NAMALWA (cell line): ENCODE data around the gene LAS1L.
"Not testable (repeated sequence)": the region's sequence is repeated elsewhere in the genome, so short reads cannot be mapped to it uniquely, and the experiment has no call there.

Experiments
- DNase-seq: peaks from one replicate; pipeline ENCODE4 v3.0.0-alpha.2; 2015; ENCODE audit warnings: low spot score

The LAS1L gene

GRCh38 chrX:65517923-65518322 is 16.7 kb downstream of the LAS1L start:
- no peak for DNase-seq

GRCh38 chrX:65516756-65517155 is 17.8 kb downstream of the LAS1L start:
- no peak for DNase-seq

GRCh38 chrX:65513610-65514009 is 21.0 kb downstream of the LAS1L start:
- no peak for DNase-seq

GRCh38 chrX:65509400-65509799 is 25.2 kb downstream of the LAS1L start:
- DNase-seq, result no peak

- DNase-seq, result no peak
Observed at GRCh38 chrX:65508851-65509250, 25.7 kb downstream of the LAS1L start.

- DNase-seq, result no peak
Observed at GRCh38 chrX:65502618-65503017, 32.0 kb downstream of the LAS1L start.

GRCh38 chrX:65493431-65493830 is 41.2 kb downstream of the LAS1L start:
- no peak for DNase-seq

GRCh38 chrX:65491620-65492019 is 43.0 kb downstream of the LAS1L start:
- DNase-seq, result no peak

GRCh38 chrX:65488495-65488894 is 46.1 kb downstream of the LAS1L start:
- DNase-seq, result no peak

- DNase-seq, result no peak
Observed at GRCh38 chrX:65480960-65481359, 53.6 kb downstream of the LAS1L start.

- DNase-seq, result not testable (repeated sequence)
Observed at GRCh38 chrX:65479102-65479501, 55.5 kb downstream of the LAS1L start.

- no peak for DNase-seq
Observed at GRCh38 chrX:65476564-65476963, 58.0 kb downstream of the LAS1L start.

- no peak for DNase-seq
Observed at GRCh38 chrX:65463550-65463949, 71.0 kb downstream of the LAS1L start.
